ENCODE data around the gene ERCC6L2. TPM values are rescaled to one million over a fixed set of nuclear protein-coding genes. Genes with fewer than 3 reads are reported as not detected.

Gene ERCC6L2
- total RNA-seq, 1 experiment from 2014 or later, result 43.0 TPM

DNA sequence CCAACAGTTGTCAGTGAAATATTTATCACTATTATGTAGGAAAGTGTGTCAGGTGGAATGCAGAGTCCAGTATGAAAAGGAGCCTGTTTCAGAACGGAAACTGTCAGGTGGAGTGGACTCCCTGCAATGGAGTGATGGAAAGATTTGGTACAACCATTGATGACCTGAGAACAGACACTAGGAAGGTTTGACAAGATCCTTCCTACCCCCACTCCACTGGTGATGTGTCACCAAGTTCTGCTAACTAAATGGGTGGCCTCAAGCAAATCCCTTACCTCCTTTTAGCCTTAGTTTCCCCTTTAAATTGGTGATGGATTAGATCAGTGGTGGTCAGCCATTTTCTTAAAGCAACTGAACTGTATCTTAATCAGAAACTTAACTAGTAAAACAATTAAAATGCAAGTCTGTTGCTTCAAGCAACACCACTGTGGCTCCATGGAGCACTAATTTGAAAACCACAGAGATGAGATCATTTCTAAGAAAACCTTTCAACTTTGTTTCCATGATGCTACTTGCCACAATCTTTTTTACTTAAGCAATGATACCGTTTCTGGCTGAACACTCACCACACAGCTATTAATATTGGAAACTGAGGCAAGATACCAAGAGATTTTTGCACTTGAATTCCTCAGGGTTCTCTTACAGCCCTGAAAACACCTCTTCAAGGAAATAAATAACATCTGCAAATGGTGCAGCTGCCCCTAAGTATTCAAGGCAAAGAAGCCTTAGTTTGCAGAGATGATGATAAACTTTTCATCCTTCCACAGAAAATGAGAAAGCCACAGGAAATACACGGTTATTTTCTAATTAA is 140.6 kb downstream of the ERCC6L2 start:
- POLR2A ChIA-PET, result no interaction called here
- CTCF ChIA-PET, result no interaction called here
- no peaks in the 10 kb centered on the region for H3K4me1 Mint-ChIP-seq
- H3K4me3 Mint-ChIP-seq, result no peak overlapping the region
- ATAC-seq, result no peak
- TF ChIP-seq OVOL2 (CRISPR knock-in tag; IDR thresholded peaks at IDR 0.05; ENCODE audit: borderline replicate concordance), result no peak
- no peak for TF ChIP-seq EMX1 (CRISPR knock-in tag; IDR thresholded peaks at IDR 0.05)
- TF ChIP-seq, protein P1, sequence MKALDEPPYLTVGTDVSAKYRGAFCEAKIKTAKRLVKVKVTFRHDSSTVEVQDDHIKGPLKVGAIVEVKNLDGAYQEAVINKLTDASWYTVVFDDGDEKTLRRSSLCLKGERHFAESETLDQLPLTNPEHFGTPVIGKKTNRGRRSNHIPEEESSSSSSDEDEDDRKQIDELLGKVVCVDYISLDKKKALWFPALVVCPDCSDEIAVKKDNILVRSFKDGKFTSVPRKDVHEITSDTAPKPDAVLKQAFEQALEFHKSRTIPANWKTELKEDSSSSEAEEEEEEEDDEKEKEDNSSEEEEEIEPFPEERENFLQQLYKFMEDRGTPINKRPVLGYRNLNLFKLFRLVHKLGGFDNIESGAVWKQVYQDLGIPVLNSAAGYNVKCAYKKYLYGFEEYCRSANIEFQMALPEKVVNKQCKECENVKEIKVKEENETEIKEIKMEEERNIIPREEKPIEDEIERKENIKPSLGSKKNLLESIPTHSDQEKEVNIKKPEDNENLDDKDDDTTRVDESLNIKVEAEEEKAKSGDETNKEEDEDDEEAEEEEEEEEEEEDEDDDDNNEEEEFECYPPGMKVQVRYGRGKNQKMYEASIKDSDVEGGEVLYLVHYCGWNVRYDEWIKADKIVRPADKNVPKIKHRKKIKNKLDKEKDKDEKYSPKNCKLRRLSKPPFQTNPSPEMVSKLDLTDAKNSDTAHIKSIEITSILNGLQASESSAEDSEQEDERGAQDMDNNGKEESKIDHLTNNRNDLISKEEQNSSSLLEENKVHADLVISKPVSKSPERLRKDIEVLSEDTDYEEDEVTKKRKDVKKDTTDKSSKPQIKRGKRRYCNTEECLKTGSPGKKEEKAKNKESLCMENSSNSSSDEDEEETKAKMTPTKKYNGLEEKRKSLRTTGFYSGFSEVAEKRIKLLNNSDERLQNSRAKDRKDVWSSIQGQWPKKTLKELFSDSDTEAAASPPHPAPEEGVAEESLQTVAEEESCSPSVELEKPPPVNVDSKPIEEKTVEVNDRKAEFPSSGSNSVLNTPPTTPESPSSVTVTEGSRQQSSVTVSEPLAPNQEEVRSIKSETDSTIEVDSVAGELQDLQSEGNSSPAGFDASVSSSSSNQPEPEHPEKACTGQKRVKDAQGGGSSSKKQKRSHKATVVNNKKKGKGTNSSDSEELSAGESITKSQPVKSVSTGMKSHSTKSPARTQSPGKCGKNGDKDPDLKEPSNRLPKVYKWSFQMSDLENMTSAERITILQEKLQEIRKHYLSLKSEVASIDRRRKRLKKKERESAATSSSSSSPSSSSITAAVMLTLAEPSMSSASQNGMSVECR (CRISPR knock-in tag; IDR thresholded peaks at IDR 0.05; ENCODE audit: borderline replicate concordance), result no peak
- H3K27ac Mint-ChIP-seq, result no peak overlapping the region
- peaks cover 26% of the 10 kb centered on the region for H3K27me3 Mint-ChIP-seq (ENCODE audit: low read depth)
- peaks cover 7% of the 10 kb centered on the region for H3K36me3 Mint-ChIP-seq
- H3K9me3 Mint-ChIP-seq, result no peaks in the 10 kb centered on the region
- no peak for DNase-seq (ENCODE audit: low spot score)

All from WTC11 (cell line).